NCI-H187 treated with DMSO at 0.1 percent for 48 hours (cell line): ENCODE results near the gene ADO.
"Not testable (repeated sequence)": the region's sequence is repeated elsewhere in the genome, so short reads cannot be mapped to it uniquely, and the experiment has no call there.

Experiments
- DNase-seq: peaks from one replicate; lab custom pipeline; 2025; lab: John Stamatoyannopoulos, UW

ADO gene

DNA sequence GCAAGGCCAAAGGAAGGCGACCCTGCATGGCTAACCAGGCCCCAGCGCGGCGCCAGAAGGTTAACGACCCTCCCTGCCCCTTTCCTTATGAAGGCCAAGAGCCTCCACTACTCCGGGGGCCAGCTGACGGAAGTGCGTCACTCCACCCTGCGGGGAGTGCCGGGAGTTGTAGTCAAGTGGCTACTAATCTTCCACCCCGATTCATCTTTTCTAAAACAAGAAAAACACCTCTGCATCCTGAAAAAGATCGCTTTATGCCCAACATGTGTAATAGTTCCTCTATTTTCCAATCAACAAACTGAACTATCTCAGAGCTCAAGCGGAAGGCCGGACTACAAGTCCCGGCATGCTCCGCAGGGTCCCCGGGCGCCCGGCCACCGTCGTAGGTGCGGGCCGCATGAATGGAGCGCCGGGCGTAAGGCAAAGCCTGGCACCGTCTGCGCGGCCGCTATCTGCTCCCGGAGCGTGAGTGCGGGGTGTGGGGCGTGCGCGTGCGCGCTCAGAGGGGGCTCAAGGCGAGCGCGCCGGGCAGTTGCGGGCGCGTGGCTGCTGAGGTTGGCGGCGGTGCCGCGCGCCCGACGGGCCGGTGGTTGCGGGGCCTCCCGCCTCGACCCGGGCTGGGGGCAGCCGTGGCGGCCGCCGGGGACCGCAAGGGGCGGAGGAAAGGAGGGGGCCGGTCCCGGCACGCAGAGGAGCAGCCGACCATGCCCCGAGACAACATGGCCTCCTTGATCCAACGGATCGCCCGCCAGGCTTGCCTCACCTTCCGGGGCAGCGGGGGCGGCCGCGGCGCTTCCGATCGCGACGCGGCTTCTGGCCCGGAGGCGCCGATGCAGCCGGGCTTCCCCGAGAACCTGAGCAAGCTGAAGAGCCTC is at the start of gene ADO:
Gene ADO (plus strand): TSS at position 365 of the 875 bp plus-strand sequence. CDS start 340 bp downstream, at position 705.
- DNase-seq: no peak

DNA sequence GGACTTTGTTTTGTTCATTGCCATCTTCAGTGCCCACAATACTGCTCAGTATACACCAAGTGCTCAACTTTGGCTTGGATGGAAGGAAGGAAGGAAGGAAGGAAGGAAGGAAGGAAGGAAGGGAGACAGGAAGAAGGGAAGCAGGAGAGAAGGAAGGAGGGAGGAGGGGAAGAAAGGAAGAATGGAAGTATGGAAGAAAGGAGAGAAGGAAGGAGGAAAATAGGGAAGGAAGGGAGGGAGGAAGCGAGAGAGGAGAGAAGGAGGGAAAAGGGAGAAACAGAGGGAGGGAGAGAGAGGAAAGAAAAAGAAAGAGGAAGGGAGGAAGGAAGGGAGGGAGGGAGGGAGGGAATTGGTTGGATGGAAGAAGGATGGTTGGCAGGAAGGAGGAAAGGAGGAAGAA is 49.6 kb upstream of the ADO start:
- DNase-seq: no peak

DNA sequence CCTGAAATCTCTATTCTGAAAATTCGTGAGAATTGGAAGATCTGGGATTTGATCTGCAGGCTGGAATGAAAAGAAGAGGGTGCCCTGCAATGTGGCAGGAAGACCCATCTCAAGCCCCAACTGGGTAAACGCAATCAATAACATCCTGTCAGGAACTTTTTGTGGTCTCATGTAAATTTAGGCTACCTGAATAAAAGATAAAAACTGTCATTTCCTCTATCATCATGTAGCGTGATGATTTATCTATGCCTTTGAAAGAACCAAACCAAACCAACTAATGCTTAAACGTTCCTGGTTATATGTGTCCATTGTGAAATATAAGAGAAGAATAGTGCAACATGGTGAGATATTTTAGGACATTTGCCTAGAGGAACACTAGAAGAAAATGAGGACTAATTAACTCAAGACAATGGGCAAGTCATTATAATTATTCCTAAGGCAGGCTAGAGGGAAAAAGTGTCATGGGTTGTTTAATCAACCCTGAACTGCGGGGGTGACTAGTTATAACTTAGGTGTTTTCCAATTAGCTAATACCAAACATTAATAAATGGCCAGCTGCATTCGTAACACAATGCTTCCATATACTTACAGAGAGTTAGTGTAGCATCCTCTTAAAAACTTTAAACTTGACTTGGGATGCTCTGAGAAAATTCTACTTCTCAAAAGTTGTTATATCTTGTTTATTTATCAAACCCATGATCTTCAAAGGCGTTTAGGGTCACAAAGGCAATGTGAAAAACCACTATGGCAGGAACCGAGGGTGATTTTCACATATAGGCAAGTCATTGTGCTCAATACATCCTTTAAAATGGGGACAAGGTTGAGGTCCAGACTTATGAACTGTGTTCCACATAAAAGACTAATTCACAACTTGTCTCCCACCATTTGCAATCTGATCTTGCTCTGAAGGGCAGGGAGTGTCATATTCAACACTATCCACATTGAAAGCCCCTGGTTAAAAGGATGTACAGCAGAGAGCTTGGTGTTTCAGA is 48.6 kb upstream of the ADO start:
- no peak for DNase-seq

DNA sequence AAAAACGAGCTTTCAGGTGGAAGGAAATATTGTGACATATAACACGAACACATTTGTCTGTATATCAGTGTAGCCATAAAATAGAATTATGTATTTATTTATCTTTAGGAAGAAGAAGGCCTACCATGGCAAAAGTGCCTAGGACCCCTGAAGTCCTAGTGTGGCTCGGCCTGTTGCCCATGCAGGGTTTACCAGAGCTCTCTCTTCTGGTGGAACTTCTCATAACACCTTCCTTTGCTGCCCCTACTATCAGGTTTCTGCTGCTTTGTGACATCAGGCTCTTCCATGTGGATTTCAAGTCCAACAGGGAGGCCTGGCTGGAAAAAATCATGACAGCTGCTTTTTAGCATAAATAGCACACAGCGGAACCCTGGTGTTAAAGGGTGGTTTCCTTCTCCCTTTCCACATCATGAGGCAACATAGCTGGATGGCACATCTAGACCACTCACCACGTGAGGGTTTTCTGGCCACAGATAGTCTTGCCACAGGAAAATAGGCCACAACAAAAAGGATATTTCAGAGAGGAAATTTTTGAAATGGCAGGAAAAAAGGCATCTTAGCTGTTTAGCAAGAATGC is 44.8 kb upstream of the ADO start:
- no peak for DNase-seq

DNA sequence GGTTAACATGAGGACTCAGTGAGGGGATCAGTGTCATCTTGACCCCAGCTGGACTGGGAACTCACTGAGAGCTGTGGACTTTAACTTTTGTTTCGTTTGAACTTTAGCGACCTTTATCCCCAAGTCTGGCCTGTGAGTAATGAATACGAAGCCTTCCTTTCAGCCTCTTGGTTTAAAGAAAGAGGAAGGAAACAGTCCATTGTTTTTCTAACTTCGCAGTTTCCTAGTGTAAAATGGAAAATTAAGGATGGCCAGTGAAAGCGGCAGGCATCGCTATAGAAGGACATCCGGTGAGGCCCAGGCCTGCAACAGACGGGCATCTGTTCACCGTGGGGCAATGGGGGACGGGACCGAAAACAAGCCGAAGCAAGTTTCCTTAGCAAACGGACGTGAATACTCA is 44.1 kb upstream of the ADO start:
- no peak for DNase-seq

DNA sequence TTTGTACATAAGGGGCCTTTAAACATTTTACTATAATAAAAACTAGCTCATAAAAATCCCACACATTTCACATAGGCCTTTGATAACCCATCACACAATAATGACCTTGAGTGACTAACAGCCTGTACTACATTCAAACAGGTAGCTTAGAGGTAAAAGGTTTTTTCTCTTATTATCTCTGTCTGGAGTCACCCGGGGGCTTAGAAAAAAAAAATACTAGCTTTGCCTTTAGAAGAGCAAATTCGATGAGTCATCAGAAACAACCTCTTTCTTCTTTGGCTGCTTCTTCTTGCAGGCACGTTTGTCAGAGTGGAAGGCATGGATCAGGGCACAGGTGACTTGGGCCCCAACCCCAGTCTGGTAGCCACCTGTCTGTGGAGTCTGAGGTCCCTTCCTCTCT is 43.4 kb upstream of the ADO start:
- no peak for DNase-seq

DNA sequence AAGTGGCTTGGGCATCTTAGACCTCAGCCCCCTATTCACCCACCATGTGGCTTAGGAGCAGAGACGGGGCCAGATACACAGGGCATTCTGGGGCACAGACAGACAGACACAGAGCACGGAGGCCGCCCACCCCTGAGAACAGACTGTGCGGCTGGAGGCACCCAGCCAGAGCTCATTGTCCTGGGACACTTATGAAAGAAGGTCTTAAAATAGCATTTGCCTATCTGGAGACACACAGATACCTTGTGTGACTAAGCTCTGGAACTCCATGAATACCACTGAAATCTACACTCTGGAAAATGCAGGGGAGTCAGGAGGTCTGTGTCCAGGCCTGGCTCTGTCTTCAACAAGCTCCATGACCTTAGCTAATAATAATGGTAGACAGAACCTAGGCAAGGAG is 41.4 kb upstream of the ADO start:
- DNase-seq: no peak

DNA sequence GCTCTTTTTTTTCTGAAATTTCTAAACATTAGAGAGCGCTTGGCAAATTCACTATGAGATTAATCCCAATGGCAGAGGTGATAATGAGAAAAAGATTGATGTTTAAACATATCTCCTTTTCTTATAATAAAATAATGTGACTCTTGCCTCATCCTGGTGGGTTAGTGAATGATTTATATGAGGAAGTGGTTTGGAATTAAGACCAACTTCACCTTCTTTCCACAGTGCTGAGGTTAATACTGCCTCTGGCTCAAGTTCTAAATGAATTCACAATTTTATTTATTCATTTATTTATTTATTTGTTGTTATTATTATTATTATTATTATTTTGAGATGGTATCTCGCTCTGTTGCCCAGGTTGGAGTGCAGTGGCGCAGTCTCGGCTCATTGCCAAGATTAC is 40.5 kb upstream of the ADO start:
- DNase-seq: no peak

DNA sequence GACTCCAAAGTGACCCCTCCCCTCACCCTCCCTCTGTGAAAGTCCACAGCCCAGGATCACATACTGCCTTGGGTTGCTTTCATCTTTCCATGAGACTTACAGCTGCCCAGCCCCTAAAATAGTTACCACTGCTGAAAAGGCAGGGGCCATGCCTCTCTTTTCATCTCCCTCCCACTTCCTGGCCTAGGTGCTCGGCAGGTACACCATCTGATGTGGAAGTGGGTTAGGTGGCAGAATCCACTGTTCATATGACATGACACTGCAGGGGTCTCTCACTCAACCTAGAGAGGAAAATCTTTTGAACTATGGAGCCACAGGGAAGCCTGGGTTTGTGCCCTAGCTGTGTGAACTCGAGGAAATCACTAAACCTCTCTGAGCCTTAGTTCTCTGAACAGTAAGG is 38.8 kb upstream of the ADO start:
- no peak for DNase-seq

DNA sequence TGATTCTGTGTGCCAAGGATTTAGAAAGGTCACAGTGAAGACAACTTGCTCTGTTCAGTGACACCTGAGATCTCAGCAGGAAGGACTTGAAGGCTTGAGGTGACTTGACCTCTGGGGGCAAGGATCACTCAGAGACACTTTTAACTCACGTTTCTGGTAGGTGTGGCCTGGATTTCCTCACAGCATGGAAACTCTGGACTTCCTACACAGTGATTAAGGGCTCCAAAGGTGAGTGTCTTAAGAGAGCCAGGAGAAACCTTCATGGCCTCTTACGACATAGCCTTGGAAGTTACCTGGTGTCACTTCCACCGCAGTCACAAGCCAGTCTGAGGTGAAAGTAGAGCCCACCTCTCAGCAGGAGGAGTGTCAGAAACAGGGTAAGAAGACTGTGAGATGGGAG is 38.1 kb upstream of the ADO start:
- DNase-seq: no peak

DNA sequence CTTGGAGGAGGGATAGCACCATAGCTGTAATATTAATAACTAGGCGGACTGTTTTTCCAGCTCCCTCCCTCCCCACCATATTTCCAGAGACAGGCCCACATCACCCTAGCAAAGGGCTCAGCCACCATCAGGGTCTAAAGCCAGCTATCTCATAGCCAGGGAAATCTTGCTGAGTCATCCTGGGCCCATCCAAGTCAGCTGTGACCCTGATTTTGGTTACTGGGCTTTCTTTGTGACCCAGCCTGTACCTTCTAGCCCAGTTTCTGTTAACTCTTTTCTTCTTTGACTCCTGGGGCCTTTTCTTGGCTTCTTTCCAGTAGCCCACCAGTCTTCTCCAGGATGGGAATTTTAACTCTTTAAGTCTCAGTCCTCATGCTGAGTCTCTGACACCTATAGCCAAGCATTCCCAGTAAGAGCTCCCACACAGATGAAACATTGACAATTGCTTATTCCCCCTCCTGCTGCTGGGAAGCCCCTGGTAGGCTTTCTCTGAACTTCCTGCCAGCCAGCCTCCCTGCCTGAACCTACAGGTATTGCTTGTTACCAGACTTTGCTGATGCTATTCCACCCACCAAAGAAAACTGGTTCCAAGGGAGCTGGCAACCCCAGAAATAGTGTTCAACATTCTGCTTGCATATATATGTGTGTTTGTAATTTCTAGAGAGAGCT is 34.8 kb upstream of the ADO start:
- DNase-seq: no peak

DNA sequence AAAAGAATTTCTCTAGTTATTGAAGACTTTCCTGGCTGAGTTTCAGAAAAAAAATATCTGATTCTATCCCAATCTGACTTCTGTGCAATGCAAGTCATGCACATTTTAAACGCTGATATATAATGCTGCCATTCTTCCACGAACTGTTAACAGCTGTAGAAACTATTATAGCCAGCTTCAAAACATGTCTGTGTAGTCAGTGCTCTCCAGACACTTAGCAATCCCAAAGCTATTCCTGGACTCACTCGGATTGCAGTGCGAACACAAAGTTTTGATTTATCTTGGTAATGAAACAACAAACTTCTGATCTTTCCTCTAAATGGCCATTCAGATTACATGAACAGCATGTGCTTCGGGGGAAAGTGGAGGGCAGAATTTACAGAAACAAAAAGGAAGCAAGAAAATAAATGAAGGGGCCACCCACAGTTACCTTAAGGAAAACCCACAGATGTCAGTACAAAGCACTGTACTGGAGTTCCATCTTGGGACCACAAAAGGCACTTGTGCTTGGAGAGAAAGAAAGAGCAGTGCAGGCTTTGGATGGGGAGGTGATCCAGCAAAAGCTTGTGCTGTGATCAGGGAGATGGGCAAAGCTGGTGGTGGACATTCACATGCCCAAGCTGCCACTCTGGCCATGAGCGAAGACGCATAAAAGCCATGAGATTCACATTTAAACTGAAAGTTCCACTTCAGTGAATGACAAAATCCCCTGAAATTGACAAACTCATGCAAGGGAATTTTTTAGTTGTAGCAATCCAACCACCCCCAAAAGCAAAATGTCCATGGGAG is 32.1 kb upstream of the ADO start:
- no peak for DNase-seq

DNA sequence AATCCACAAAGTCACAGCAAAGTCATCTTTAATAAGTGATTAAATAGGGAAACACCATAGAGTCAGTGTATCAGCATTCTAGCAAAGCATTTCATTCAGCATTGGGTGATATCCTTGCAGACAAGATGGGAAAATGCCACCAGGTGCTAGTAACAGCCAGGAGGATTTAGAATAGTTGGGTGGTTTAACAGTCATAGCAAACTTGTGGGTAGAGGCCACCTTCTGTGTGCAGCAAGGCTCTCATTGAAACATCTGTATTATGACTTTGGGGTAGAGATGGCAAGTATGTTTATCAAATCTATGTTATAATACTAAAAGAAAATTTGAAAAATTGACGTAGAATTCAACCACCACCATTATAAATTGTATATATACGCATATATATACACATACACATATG is 26.4 kb upstream of the ADO start:
- no peak for DNase-seq

DNA sequence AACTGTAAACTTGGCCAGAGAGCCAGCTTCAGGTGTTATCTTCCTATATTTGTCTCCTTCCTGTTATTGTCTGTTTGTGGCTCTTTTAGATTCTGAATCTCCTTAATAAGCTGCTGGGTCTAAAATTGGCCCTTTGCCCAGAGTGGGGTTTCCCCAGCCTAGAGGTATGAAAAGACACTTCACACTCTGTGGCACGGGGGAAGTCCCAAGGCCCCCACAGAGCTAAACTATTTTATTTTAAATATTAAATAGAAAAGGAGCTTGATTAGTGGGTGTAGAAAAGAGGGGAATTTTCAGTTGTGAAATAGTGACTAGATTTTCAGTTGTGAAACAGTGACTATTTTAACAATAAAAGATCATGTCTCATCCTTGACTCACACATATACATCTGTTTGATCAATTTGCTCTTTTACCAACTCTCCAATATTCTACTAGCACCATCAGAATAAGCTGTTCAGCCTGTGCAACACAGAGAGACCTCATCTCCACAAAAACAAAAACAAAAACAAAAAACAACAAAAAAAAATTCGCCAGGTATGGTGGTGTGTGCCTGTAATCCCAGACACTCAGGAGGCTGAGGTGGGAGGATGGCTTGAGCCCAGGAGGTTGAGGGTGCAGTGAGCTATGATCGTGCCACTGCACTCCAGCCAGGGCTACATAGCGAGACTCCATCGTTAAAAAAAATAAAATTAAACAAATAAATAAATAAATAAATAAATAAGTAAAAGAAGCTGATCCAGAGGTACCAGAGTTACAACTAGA is 24.9 kb upstream of the ADO start:
- no peak for DNase-seq

DNA sequence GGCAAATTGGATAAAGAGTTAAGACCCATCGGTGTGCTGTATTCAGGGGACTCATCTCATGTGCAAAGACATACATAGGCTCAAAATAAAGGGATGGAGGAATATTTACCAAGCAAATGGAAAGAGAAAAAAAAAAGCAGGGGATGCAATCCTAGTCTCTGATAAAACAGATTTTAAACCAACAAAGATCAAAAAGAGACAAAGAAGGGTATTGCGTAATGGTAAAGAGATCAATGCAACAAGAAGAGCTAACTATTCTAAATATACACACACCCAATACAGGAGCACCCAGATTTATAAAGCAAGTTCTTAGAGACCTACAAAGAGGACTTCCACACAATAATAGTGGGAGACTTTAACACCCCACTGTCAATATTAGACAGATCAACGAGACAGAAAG is 20.0 kb upstream of the ADO start:
- not testable (repeated sequence) for DNase-seq

DNA sequence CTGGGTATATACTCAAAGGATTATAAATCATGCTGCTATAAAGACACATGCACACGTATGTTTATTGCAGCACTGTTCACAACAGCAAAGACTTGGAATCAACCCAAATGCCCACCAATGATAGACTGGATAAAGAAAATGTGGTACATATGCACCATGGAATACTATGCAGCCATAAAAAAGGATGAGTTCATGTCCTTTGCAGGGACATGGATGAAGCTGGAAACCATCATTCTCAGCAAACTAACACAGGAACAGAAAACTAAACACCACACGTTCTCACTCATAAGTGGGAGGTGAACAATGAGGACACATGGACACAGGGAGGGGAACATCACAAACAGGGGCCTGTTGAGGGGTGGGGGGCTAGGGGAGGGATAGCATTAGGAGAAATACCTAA is 16.2 kb upstream of the ADO start:
- DNase-seq: not testable (repeated sequence)

DNA sequence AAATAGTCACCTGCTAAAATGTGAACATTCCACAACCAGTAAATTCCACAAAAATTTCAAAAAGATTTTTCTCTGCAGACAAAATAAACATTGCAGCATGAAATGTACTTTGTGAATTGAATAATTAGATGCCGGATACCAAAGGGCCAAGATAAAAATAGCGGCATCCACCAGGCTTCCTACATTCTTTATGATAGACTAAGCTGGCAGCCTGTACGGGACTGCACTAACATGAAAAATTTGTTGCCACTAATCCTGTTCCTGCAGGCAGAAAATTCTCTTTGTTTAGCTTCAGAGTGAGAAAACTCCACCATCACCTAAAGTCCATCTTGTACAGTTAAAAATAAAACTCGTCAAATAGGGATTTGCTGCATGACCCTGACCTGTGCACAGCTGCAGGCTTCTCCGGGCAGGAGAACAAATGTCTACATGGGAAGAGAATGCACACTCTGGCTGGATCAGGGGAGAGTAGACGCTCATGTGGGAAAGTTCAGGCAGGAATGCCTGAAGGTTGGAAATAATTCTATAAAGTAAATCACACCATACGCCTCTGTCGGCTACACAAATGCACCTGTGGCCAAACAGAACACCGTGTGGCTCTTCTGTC is 15.6 kb upstream of the ADO start:
- DNase-seq: no peak

DNA sequence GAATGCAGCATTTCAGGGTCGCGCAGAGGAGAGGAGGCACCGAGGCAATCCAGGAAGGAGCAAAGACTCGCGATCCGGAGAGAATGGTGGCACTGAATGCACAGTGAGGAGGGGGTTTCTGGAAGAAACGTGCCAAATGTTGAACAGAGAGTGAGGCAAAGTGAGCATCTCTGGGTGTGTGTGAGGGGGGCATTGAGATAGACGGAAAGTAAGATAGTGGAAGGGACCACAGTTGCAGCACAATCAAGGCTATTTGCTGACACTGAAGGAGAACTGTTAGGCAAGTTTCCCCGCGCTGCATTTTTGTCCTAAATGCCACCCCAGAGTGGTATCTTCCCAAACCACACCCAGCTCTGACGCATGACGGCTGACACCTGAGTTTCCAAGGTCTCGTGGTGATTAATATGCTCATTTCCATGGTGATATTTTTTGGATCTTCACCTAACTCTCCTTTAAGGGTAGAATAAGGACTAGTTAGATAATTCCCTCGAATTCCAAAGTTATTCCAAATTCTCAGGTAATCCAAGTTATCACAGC is 14.4 kb upstream of the ADO start:
- no peak for DNase-seq

DNA sequence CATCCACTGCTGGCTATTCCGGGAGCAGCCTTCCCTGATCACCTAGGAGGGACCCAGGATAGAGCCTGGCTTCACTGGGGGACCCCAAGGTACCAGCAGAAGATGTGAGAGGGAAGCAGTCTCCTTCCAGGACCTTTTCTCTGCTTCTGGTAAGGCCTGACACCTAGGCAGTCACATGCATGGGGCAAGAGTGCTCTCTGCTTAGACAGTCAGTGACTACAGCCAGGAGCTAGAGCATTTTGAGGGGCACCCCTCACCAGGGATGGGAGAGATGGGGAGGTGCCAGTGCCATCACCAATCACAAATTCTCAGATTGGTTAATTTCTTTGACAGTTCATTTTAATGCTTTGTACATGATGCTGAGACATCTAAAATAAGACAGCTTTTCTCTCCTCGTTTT is 13.9 kb upstream of the ADO start:
- DNase-seq: no peak

DNA sequence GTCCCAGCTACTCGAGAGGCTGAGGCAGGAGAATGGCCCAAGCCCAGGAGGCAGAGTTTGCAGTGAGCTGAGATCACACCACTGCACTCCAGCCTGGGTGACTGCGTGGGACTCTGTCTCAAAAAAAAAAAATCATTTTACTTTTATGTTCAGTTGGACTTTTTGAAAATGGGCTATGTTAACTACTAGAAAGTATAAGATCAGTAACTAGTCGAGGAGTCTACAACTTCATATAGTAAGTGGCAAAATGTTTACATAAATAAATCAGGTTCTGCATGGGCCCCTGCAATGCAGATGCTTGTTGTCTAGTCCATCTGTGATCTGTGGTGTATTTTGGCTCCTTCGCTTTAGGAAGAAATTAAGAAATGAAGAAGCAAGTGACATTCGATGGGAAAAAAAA is 12.3 kb upstream of the ADO start:
- no peak for DNase-seq
